DOHH2 (cell line): Measurements from ENCODE around the gene KCNIP3.

ENCODE experiments used
- H3F3A ChIP-seq: fragments of 200-600 bp; sonication (generic), shearing (Covaris generic); 2 replicates; pipeline ENCODE4 v1.6.0; 2016; ENCODE audit warnings: antibody characterized with exemption, mild to moderate bottlenecking; ENCODE audit not compliant: control insufficient read depth, insufficient read depth
- H3K27ac ChIP-seq: fragments of 200-600 bp; sonication (generic); 2 replicates; pipeline ENCODE4 v1.5.1; 2014; ENCODE audit warnings: low read depth, mild to moderate bottlenecking, low read length, moderate library complexity
- H3K27me3 ChIP-seq: fragments of 200-600 bp; sonication (generic); 2 replicates; pipeline ENCODE4 v1.6.1; 2014; ENCODE audit warnings: mild to moderate bottlenecking, low read length, mixed read lengths; ENCODE audit not compliant: control insufficient read depth
- H3K36me3 ChIP-seq: fragments of 200-600 bp; sonication (generic); 2 replicates; pipeline ENCODE4 v1.6.1; 2014; ENCODE audit warnings: mild to moderate bottlenecking, low read length, moderate library complexity, mixed read lengths; ENCODE audit not compliant: control insufficient read depth
- H3K4me1 ChIP-seq: fragments of 200-600 bp; sonication (generic); 2 replicates; pipeline ENCODE4 v1.6.1; 2014; ENCODE audit warnings: mild to moderate bottlenecking, low read length, mixed read lengths; ENCODE audit not compliant: control insufficient read depth
- H3K4me2 ChIP-seq: fragments of 200-600 bp; sonication (generic); 2 replicates; pipeline ENCODE4 v1.6.0; 2014; ENCODE audit warnings: mild to moderate bottlenecking, low read length, moderate library complexity
- H3K4me3 ChIP-seq: fragments of 200-600 bp; sonication (generic); 2 replicates; pipeline ENCODE4 v1.5.1; 2014; ENCODE audit warnings: mild to moderate bottlenecking, low read length, mixed read lengths
- H3K79me2 ChIP-seq: fragments of 200-600 bp; sonication (generic); 2 replicates; pipeline ENCODE4 v1.6.1; 2014; ENCODE audit warnings: mild to moderate bottlenecking, low read length, mixed read lengths; ENCODE audit not compliant: control insufficient read depth
- H3K9me2 ChIP-seq: fragments of 200-600 bp; sonication (generic); replicated peaks from 2 replicates; pipeline ENCODE4 v1.6.1; 2014; ENCODE audit warnings: mild to moderate bottlenecking, low read length, mixed read lengths; ENCODE audit not compliant: control insufficient read depth
- H3K9me3 ChIP-seq: fragments of 200-600 bp; sonication (generic); 2 replicates; pipeline ENCODE4 v1.6.1; 2014; ENCODE audit warnings: antibody characterized with exemption, low read length, mixed read lengths; ENCODE audit not compliant: control insufficient read depth, insufficient read depth
- H4K20me1 ChIP-seq: fragments of 200-600 bp; sonication (generic); 2 replicates; pipeline ENCODE4 v1.6.0; 2014; ENCODE audit warnings: low read depth, mild to moderate bottlenecking, antibody characterized with exemption, low read length, moderate library complexity; ENCODE audit not compliant: control insufficient read depth, insufficient read depth
- EZH2phosphoT487 ChIP-seq: fragments of 200-600 bp; sonication (generic); IDR thresholded peaks from 2 replicates; pipeline ENCODE4 v1.6.1; 2017; ENCODE audit warnings: borderline replicate concordance, mild to moderate bottlenecking, antibody characterized with exemption, low read length, moderate library complexity, mixed read lengths
- TF ChIP-seq, protein P1 (sequence below): fragments of 200-600 bp; sonication (generic); IDR thresholded peaks from one replicate; pipeline ENCODE4 v1.5.1; 2014; ENCODE audit warnings: antibody characterized with exemption, mild to moderate bottlenecking, low read depth, low read length; ENCODE audit not compliant: poor library complexity, severe bottlenecking

KCNIP3 gene

DNA sequence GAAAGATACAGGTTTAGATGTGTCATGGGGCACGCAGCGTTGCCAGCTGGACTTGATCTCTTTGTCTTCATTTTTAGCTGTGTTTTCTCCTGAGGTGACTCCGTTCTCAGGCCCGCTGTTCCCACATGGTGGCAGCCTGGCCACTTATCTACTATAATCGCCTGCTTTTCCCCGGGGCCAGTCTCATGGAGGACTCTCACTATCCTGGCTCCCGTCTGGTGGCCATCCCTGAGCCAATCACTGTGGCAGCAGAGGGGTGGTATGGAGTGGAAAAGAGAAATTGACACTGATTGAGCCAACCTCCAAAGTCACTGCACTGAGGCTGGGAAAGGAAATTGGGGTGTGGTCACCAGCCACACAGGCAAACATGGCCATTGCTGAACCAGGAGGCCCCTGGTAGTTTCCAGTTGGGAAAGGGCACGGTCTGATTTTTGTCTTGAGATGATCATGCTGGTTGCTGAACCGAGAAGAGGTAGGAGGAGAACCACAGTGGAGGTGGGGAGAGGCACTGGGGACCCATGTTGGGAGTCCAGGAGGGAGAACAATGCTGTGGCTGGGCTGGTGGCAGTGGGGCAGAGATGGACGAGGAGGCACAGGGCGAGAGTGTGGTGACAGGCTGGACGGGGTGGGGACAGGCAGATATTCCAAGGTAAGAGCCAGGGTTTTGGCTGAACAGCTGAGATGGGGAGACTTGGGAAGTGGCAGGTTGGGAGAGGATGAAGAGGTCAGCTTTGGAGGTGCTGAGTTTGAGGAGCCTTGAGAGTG is 45.6 kb downstream of the KCNIP3 start:
- H3K27me3 ChIP-seq, result peaks cover 17% of the 10 kb centered on the region
- H3K4me1 ChIP-seq, result no peaks in the 10 kb centered on the region
- TF ChIP-seq, protein P1, sequence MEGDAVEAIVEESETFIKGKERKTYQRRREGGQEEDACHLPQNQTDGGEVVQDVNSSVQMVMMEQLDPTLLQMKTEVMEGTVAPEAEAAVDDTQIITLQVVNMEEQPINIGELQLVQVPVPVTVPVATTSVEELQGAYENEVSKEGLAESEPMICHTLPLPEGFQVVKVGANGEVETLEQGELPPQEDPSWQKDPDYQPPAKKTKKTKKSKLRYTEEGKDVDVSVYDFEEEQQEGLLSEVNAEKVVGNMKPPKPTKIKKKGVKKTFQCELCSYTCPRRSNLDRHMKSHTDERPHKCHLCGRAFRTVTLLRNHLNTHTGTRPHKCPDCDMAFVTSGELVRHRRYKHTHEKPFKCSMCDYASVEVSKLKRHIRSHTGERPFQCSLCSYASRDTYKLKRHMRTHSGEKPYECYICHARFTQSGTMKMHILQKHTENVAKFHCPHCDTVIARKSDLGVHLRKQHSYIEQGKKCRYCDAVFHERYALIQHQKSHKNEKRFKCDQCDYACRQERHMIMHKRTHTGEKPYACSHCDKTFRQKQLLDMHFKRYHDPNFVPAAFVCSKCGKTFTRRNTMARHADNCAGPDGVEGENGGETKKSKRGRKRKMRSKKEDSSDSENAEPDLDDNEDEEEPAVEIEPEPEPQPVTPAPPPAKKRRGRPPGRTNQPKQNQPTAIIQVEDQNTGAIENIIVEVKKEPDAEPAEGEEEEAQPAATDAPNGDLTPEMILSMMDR, result no peak
- no peak for TF ChIP-seq EZH2phosphoT487
- H3K9me2 ChIP-seq, result no peaks in the 10 kb centered on the region
- H3K79me2 ChIP-seq, result no peaks in the 10 kb centered on the region
- no peaks in the 10 kb centered on the region for H3F3A ChIP-seq
- H3K4me3 ChIP-seq, result no peak overlapping the region
- no peaks in the 10 kb centered on the region for H3K36me3 ChIP-seq
- no peak overlapping the region for H3K4me2 ChIP-seq
- H3K9me3 ChIP-seq, result no peaks in the 10 kb centered on the region
- H3K27ac ChIP-seq, result no peak overlapping the region
- H4K20me1 ChIP-seq, result no peaks in the 10 kb centered on the region

DNA sequence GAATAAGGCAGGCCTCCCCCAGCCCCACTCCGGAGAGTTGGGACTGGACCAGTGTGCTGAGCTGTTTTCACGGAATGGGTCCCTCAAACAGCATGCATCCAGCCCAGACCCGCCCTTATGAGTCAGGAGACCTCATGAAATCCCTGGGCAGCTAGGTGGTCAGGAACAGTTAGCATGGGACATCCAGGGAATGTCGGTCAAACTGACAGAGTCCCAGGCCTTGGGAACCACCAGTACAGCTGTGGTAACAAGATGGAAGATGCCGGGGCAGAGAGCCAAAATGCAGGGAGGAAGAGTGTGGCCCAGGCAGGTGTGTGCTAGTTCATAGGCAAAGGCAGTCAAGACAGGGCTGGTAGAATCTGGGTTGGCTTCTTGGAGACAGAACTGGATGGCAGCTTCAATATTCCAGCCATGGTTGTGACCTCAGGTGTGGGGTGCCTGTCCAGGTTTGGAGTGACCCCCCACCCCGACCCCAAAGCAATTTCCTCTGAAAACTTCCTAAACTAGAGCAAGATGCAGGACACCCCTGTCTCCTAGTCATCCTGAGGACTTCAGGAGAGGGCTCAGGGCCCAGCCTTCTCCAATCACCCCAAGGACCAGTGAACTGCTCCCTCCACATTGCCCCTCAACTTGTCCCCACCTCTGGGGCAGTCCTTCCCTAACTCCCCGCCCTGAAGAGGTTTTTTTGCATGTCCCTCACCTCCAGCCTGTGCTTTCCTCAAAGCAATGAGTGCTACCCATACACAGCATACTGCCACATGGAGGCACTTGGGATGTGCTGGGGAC is 46.5 kb downstream of the KCNIP3 start:
- Histone ChIP-seq H3K9me3 (no peaks in the 10 kb centered on the region), H3K36me3 (no peaks in the 10 kb centered on the region), H3K27ac (no peak overlapping the region), H4K20me1 (no peaks in the 10 kb centered on the region), H3K9me2 (no peaks in the 10 kb centered on the region), H3K79me2 (no peaks in the 10 kb centered on the region), H3K4me3 (no peak overlapping the region), H3F3A (no peaks in the 10 kb centered on the region), H3K4me2 (no peak overlapping the region), H3K4me1 (no peaks in the 10 kb centered on the region), H3K27me3 (peaks cover 17% of the 10 kb centered on the region)
- no peak for TF ChIP-seq EZH2phosphoT487

- H3F3A ChIP-seq, result no peaks in the 10 kb centered on the region
- H3K79me2 ChIP-seq, result no peaks in the 10 kb centered on the region
- no peak overlapping the region for H3K4me2 ChIP-seq
- no peaks in the 10 kb centered on the region for H3K9me2 ChIP-seq
- no peaks in the 10 kb centered on the region for H3K9me3 ChIP-seq
- H3K27ac ChIP-seq, result no peak overlapping the region
- H3K4me1 ChIP-seq, result no peaks in the 10 kb centered on the region
- H3K4me3 ChIP-seq, result no peak overlapping the region
- peaks cover 17% of the 10 kb centered on the region for H3K27me3 ChIP-seq
- H4K20me1 ChIP-seq, result no peaks in the 10 kb centered on the region
- no peak for TF ChIP-seq EZH2phosphoT487
- TF ChIP-seq, protein P1, result no peak
- no peaks in the 10 kb centered on the region for H3K36me3 ChIP-seq
These were observed 47.1 kb downstream of the KCNIP3 start for GRCh38 chr2:95344215-95344583.

DNA sequence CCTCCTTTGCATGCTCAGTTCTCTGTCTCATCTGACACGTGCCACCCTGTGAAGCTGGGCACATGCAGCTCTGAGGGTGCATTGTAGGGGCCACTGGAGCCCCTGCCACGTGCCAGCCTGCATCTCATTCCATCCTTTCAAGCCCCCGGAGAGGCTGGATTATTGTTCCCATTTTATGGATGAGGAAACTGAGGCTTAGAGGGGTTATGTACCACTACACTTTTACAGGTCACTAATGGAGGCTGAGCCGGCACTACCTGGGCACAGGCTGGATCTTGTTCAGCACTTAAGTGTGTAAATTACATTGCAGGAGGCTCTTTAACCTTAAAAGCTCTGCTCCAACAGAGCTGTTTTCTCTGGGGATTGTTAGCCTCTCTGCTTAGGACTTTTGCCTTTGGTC is 47.5 kb downstream of the KCNIP3 start:
- H3F3A ChIP-seq, result no peaks in the 10 kb centered on the region
- H3K9me3 ChIP-seq, result no peaks in the 10 kb centered on the region
- no peaks in the 10 kb centered on the region for H3K4me1 ChIP-seq
- H3K4me3 ChIP-seq, result no peak overlapping the region
- peaks cover 17% of the 10 kb centered on the region for H3K27me3 ChIP-seq
- no peaks in the 10 kb centered on the region for H3K79me2 ChIP-seq
- no peaks in the 10 kb centered on the region for H4K20me1 ChIP-seq
- no peak overlapping the region for H3K4me2 ChIP-seq
- no peaks in the 10 kb centered on the region for H3K9me2 ChIP-seq
- no peak overlapping the region for H3K27ac ChIP-seq
- no peaks in the 10 kb centered on the region for H3K36me3 ChIP-seq
- no peak for TF ChIP-seq EZH2phosphoT487
- TF ChIP-seq, protein P1, result no peak
